ENCODE measurements around the gene BFAR. TPM values are rescaled to one million over a fixed set of nuclear protein-coding genes. Genes with fewer than 3 reads are reported as not detected.

The BFAR gene
- total and polyA plus RNA-seq, 9 of the 15 experiments (the other 6 are each of a cell fraction or from before 2014, with no cell fraction given), result 45.0 to 82.6 (median 60.4) TPM

DNA sequence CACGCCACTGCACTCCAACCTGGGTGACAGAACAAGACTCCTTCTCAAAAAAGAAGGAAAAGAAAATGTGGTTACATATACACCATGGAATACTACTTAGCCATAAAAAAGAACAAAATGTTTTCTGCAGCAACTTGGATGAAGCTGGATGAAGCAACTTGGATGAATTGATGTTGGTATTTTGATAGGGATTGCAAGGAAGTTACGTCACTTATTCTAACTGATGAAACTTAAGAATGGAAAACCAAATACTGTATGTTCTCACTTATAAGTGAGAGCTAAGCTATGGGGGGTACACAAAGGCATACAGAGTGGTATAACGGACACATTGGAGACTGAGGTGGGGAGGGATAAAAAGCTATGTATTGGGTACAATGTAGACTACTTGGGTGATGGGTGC, 43.9 kb downstream of the BFAR start:
- H4K20me1 ChIP-seq (replicated peaks; ENCODE audit: control insufficient read depth, insufficient read depth, low read length), result no peaks in the 10 kb centered on the region
- 0 out of 2 replicates have a peak, but pooled peaks have one; percentile 9 for TF ChIP-seq CEBPG (CRISPR knock-in tag; IDR thresholded peaks at IDR 0.05)
- peak; percentile 8 to 75; a peak in 3 of 4 replicates for TF ChIP-seq CEBPG (tag; conservative IDR thresholded peaks at IDR 0.05 in 1 of 2, IDR thresholded peaks at IDR 0.05 in 1 of 2)
- TF ChIP-seq, protein P1, sequence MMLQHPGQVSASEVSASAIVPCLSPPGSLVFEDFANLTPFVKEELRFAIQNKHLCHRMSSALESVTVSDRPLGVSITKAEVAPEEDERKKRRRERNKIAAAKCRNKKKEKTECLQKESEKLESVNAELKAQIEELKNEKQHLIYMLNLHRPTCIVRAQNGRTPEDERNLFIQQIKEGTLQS (IDR thresholded peaks at IDR 0.05), result peak; percentile 34; the same call in 1 of the 2 replicates
- TF ChIP-seq, protein P1 (CRISPR knock-in tag; conservative IDR thresholded peaks at IDR 0.05), result no peak
- peak in 1 of 2 experiments; percentile 61; a peak in 2 of 4 replicates for TF ChIP-seq TRIM24 (IDR thresholded peaks at IDR 0.05)
- TF ChIP-seq ZNF146 (CRISPR knock-in tag; IDR thresholded peaks at IDR 0.05; ENCODE audit: unreplicated experiment), result peak; percentile 41
- TF ChIP-seq COPS2 (conservative IDR thresholded peaks at IDR 0.05), result no peak
- no peaks in the 10 kb centered on the region for H3K9me3 ChIP-seq (replicated peaks; ENCODE audit: control insufficient read depth, insufficient read depth, low read depth, low read length)
- WGBS (ENCODE audit: insufficient coverage, low coverage, missing lambda C conversion rate), result 2% methylated on average over 3 of the region's 3 CpGs
- H3K4me3 ChIP-seq, result no peak overlapping the region
- H3K4me2 ChIP-seq (ENCODE audit: insufficient read depth, low read length), result no peak overlapping the region
- peaks cover 2 to 24% of the 10 kb centered on the region in 2 experiments; a peak in 3 of 5 replicates for H3K27me3 ChIP-seq (ENCODE audit: control insufficient read depth in 2 of 2, insufficient read depth in 2 of 2, low read length in 2 of 2)
- CTCF ChIA-PET (ENCODE audit: low intra/inter-chr PET ratio), result no interaction called here
- no peaks in the 10 kb centered on the region for H3K9me1 ChIP-seq (ENCODE audit: control insufficient read depth, insufficient read depth, low read length)
- no peak for FAIRE-seq
- DNase-seq (ENCODE audit: extremely low read depth in 1 of 4, low spot score in 3 of 4), result no peak
- no peak overlapping the region for H3K9ac ChIP-seq (ENCODE audit: insufficient read depth in 1 of 2, low read depth in 2 of 2, low read length in 2 of 2)
- BruUV-seq (replicated peaks), result no TSS peak
- no peaks in the 10 kb centered on the region; a peak in 1 of 5 replicates for H3K4me1 ChIP-seq (replicated peaks in 1 of 2; ENCODE audit: control insufficient read depth in 2 of 2, insufficient read depth in 2 of 2, low read length in 2 of 2)
- no peak overlapping the region for H2AFZ ChIP-seq (ENCODE audit: low read depth, low read length)
- POLR2A ChIA-PET, result no interaction called here
- no peak overlapping the region for H3K27ac ChIP-seq (ENCODE audit: extremely low read depth, low read depth, low read length)
- in situ Hi-C loops (cut with MboI) (no loop called here), intact Hi-C loops (cut with micrococcal nuclease) (no loop called here)
- no peaks in the 10 kb centered on the region for H3K79me2 ChIP-seq (ENCODE audit: control insufficient read depth, insufficient read depth, low read length)
- no peaks in the 10 kb centered on the region for H3K36me3 ChIP-seq (ENCODE audit: control insufficient read depth, insufficient read depth, low read length)
- ATAC-seq, result no peak

All from K562 (cell line).